ENCODE results near the gene RND2.

GRCh38 chr17:43043307-43043706 lies 18.3 kb downstream of the RND2 start:
- no peak for TF ChIP-seq CTCF (IDR thresholded peaks at IDR 0.05)
- TF ChIP-seq POLR2A (IDR thresholded peaks at IDR 0.05) = no peak

All from testis (tissue), 2 donors.